Coronary artery (tissue), 2 donors: ENCODE data around the gene HTRA3.
A peak's percentile ranks its signal among the peaks of the same experiment; 100 is the strongest.

Source experiments
- DNase-seq: peaks from one replicate; pipeline ENCODE4 v3.0.0-alpha.2; 2017; ENCODE audit warnings: low spot score
- H3K27ac ChIP-seq, 2 donors: fragments of 200-600 bp; sonication (generic); one replicate each; pipeline ENCODE4 v1.5.1; 2016 to 2019
- H3K4me3 ChIP-seq: fragments of 200-600 bp; sonication (generic); 2 replicates; pipeline ENCODE4 v1.5.1; 2016; ENCODE audit warnings: mild to moderate bottlenecking, moderate library complexity
- TF ChIP-seq, protein P1 (sequence below): fragments of 200-600 bp; sonication (generic); IDR thresholded peaks from one replicate; pipeline ENCODE4 v1.5.1; 2019; ENCODE audit warnings: antibody characterized with exemption

Gene HTRA3

DNA sequence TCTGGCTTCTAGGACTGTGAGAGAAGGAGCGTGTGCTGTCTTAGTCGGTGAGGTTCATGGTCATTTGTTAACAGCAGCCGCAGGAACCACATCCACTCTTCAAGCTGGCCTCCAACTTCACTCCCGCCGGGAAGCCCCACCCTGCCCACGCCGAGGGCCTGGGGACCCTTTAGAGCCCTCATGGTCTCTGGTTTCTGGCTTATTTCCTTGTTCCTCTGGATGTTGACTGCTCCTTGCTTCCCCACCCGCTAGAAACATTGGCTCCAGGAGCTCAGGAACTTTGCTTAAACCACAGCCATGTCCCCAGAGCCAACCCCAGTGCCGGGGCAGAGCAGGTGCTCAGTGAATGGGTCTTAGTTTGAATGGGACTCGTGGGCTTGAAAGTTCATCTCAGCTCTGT, 40.8 kb downstream of the HTRA3 start:
- no peak for DNase-seq
- no peak overlapping the region for H3K27ac ChIP-seq
- TF ChIP-seq, protein P1, sequence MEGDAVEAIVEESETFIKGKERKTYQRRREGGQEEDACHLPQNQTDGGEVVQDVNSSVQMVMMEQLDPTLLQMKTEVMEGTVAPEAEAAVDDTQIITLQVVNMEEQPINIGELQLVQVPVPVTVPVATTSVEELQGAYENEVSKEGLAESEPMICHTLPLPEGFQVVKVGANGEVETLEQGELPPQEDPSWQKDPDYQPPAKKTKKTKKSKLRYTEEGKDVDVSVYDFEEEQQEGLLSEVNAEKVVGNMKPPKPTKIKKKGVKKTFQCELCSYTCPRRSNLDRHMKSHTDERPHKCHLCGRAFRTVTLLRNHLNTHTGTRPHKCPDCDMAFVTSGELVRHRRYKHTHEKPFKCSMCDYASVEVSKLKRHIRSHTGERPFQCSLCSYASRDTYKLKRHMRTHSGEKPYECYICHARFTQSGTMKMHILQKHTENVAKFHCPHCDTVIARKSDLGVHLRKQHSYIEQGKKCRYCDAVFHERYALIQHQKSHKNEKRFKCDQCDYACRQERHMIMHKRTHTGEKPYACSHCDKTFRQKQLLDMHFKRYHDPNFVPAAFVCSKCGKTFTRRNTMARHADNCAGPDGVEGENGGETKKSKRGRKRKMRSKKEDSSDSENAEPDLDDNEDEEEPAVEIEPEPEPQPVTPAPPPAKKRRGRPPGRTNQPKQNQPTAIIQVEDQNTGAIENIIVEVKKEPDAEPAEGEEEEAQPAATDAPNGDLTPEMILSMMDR = no peak
- H3K4me3 ChIP-seq = no peak overlapping the region

DNA sequence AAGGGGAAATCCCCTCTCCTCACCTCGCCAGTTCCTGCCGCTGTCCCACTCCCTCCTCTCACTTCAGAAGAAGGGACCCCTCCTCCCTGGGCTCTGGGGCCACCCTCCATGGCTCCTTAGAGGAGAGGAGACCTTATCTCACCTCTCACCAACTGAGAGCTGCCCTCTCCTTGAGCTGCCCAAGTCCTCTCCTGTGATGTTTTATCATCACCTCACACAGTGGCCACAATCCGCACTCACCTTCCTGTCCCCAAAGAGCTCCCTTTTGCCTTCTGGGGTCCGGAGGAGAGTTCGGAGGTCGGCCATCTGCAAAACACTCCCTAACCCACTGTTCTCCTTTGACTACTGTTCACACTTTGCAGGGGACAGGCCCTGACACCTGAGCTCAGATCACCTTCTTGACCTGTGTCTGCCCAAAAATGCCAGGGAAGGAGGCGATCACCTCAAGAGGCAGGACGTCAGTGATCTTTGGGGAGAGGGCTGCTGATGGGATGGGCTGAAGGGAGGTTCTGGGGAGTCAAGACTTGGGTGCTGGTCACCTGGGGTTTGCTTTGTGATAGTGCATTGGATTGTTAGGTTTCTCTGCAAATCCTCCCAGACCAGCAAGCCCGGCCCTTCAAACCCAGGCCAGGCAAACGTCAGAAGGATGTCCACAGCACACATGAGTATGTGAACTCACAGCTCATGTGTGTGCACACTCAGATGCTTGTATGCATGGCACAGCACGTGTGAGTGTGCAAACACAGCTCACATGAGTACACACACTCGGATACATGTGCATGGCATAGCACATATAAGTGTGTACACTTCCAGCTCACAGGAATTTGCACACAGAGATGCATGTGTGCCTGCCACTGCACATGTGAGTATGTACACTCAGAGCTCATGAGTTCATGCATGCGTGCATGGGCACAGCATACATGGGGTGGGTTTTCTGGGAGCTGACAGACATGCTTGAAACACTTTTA, 41.8 kb downstream of the HTRA3 start:
- TF ChIP-seq, protein P1 = no peak
- Histone ChIP-seq H3K27ac (no peak overlapping the region), H3K4me3 (no peak overlapping the region)
- no peak for DNase-seq

DNA sequence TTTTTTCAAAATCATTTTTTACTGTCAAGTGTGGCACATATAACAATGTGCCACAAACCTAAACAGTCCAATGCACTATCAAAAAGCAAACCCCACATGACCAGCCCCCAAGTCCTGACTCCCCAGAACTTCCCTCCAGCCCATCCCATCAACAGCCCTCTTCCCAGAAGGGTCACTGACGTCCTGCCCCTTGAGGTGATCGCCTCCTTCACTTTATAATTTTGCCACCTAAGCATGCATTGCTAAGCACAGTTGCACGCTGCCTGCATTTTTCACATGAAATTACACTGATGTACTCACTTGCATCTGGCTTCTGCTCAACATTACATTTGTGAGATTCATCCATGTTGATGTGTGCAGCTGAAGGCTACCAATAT, 42.5 kb downstream of the HTRA3 start:
- no peak for DNase-seq

DNA sequence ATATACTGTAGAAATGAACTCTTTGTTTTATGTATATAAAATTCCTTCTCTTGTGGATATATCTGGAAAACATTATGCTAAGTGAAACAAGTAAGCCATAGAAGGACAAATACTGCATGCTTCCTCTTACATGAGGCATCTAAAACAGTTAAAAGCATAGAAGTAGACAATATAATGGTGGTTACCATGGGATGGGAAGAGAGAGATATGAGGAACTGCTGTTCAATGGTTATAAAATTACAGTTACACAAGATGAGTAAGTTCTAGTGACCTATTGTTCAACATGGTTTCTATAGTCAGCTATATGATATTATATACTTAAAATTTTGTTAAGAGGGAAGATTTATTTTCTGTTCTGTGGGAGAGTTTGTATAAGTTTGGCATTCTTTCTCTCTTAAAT, 43.4 kb downstream of the HTRA3 start:
- Histone ChIP-seq H3K27ac (no peak overlapping the region), H3K4me3 (no peak overlapping the region)
- no peak for DNase-seq
- TF ChIP-seq, protein P1 = no peak

More for the DNA sequence above, 42.5 kb downstream of the HTRA3 start:
- H3K27ac ChIP-seq = no peak overlapping the region
- H3K4me3 ChIP-seq = no peak overlapping the region
- TF ChIP-seq, protein P1 = no peak

DNA sequence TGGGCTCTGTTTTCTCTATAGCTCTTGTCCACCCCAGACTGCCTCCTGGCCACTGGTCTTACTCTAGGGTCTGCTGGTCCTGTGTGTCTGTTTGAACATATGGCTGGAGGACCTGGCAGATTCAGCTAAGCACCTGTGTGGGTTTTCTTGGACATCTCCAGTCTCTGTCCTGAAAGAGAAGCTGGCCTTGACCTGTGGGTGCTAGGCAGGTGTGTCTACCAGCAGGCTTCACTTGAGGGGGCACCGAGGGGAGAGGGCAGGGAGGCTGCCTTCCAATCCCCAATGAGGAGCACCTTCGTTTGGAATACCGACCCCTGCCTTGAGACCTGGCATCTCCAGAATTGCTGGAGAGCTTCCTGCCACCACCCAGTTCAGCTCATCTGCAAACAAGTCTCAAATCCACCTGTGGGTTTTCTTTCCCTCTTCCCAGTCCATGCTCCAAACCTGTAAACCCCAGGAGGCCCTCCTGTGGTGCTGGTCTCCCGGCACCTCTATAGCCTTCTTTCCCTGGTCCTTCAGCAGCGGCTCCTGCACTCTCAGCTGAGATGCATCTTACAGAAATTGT, 45.2 kb downstream of the HTRA3 start:
- TF ChIP-seq, protein P1 = no peak
- no peak for DNase-seq
- Histone ChIP-seq H3K4me3 (no peak overlapping the region), H3K27ac (no peak overlapping the region)

DNA sequence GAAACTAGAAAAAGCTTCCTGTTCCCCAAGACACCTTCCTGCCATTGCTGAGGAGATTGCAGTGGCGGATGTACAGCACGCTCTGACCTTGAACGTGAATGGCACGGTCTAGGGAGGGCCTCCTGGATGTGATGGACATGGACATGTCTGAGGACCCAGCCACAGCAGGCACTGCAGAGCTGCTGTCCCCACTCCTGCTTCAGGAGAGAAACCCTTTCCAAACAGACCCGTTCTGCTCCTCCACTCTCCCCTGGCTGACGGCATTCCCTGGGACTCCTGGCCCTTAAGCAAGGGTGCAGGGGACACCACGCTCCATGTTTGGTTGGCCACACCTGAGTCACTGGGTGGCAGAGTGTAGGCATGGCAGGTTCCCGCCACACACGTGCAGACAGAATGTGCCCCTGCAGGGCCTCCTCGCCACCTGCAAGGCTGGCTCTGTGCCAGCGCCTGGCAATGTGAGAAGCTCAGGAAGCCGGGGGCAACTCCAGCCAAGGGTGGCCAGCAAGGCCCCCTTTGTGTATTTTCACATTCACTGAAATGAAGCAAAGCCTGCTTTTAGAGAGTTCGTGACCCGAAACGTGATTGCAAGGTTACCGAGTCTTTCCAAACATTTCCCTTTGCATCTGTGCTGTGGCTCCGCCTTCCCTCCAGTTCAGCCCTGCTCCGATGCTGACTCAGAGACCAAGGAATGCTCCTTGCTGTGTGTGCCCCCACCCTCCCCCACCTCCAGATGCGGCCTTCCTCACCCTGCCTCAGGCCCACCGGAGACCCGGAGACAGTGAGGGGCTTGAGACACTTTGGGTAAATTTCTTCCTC, 46.1 kb downstream of the HTRA3 start:
- peak; percentile 69 for DNase-seq
- no peak overlapping the region for H3K4me3 ChIP-seq
- TF ChIP-seq, protein P1 = no peak
- no peak overlapping the region for H3K27ac ChIP-seq
